Left hindlimb (tissue), 1 donor: ENCODE data around the gene ARSH.
"Not testable (repeated sequence)": the region's sequence is repeated elsewhere in the genome, so short reads cannot be mapped to it uniquely, and the experiment has no call there.

Source experiments
- DNase-seq: peaks from one replicate; pipeline ENCODE4 v3.0.0-alpha.2; 2018

Gene ARSH

DNA sequence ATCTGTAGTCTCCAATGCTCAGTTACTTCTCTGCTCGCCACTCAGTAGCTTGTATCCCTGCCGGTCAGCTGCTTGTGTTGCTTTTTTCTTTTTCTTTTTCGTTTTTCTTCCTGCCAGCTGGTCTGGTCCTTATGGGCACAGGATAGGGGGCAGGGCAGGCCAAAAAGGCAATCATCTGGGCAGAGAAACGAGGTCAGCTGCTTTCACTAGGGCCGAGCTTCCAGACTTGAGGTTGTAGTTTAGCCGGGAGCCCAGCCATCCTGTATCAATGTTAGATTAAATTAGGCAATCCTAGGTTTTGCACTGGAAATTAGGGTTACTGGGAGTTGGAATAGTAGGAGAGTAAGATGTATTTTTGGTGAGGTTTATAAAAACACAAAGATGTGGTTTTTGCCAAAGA lies 38.3 kb downstream of the ARSH start:
- DNase-seq, result no peak

DNA sequence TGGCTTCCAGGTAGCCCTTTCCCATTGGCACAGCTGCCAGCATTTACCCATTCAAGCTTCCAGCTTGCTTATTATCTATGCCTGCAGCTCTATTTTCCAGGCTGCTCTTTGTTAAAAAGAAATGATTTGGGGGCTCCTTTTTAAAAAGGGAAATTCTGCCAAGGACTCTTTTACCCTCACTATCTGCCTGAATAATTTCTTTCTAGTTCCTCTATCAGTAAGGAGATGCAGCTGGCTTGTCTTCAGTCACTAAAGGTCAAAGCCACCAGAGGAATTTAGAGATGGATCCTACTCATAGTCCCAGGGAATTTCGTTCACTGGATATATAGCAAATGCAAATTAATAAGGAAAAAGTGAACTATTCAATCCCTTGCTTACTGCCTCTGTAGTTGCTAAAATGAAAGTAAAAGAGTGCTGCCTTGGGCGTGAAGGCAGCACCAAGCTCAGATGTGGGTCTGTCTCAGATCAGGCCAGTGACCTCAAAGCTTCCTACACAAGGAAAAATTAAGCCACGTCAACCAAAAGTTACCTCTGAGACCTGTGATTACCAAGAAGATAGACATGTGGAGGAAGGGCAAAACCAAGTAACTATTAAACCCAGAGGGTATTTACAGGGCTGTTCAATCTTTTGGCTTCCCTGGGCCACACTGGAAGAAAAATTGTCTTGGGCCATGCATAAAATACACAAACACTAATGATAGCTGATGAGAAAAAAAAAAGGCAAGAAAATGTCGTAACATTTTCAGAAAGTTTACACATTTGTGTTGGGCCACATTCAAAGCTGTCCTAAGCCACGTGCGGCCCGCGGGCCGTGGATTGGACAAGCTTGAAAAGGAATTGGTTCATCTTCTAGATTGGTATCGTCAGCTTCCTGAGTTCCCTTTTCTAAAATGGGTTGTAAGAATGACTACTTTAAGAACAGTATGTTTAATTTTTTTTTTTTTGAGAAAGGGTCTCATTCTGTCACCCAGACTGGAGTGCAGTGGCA lies 40.2 kb downstream of the ARSH start:
- DNase-seq, result no peak

DNA sequence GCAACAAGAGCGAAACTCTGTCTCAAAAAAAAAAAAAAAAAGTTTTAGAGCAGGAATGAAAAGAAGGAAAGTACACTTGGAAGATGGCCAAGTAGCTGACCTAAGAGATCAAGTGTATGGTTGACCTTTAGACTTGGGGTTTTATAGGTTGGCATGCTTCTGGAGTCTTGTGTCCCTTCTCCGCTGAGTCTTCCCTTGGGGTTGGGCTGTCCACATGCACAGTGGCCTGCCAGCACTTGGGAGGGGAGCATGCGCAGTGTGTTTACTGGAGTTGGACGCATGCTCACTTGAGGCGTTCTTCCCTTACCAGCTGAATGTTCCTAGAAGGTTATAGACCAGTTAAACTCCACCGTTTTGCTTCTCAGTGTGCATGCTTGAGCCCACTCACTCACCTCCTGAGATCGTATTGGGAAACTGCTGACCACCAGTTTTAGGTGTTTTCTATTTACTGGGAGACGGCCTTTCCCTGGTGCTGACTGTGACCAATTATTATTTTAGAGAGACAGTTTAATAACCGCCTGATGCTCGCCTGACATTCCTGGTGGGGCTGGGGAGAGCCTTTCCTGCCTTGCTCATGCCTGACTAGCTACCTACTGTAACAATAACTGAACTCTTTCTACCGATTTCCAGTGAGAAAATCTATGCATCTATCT lies 44.3 kb downstream of the ARSH start:
- not testable (repeated sequence) for DNase-seq

DNA sequence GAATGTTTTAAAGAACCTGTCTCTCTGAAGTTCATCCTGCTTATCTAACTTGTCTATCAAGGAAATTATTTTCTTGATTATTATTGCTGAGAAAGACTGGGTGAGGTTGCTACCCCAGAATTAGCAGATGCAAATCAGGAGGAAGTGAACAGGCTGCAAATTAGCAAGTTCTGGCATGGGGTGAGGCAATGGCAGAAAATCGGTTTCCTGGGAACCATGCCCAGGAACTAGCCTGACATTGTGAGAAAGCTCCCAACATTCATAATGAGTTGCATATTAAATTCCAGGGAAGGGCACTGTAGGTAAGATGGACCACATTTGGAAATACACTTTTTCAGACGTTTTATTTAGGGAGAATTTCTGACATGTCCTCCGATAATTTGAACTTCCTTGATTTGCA lies 46.5 kb downstream of the ARSH start:
- no peak for DNase-seq

DNA sequence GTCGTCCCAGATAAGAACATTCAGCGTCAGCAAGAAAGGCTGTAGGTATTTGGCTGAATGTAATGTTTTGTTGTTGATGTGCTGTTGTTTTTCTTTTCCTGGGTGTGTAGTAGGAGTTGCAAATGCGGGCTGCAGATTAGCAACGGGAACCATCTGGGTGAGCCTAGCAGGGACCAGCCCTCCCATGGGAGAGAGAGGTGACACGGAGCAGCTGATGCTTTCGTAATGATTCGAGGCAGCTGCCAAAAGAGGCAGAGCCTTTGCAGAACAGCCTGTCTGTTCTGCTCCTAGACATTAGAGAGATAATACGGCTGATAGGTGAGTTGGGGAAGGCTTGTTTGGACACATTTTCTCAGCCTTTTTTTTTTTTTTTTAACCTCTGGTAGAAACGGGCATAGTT lies 60.2 kb downstream of the ARSH start:
- DNase-seq, result no peak

DNA sequence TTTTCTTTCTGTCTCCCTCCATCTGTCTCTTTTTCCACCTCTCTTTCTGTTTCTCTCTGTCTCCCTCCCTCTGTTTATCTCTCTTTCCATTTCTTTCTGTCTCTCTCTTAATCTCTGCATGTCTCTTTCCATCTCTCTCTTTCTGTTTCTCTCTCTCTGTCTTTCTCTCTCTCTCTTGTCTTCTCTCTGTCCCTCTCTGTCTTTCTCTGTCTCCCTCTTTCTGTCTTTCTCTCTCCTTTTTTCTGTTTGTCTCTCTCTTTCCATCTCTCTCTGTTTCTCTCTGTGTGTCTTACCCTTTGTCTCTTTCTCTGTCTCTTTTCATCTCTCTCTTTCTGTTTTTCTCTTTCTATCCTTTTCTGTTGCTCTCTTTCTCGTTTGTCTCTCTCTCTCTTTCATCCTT lies 69.6 kb downstream of the ARSH start:
- no peak for DNase-seq

DNA sequence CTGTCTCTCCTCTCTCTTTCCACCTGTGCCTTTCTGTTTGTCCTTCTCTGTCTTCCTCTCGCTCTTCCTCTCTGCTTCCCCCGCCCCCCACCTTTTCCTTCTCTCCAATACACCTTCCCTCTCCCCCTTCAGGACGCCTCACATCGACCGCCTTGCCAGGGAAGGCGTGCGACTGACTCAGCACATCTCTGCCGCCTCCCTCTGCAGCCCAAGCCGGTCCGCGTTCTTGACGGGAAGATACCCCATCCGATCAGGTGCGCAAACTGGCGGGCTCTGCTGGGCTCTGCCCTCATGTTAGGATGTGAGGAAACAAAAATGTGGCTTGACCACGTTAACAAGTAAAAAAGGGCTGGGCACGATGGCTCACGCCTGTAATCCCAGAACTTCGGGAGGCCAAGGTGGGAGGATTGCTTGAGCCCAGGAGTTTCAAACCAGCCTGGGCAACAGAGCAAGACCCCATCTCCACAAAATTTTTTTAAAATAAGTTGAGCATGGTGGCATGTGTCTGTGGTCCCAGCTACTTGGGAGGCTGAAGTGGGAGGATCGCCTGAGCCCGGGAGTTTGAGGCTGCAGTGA lies 70.2 kb downstream of the ARSH start:
- DNase-seq, result no peak
